SH-SY5Y (cell line): ENCODE results near the gene CAMK2A.

Experiments
- GATA2 ChIP-seq: IDR thresholded peaks from 2 replicates; pipeline ENCODE4 v1.6.1; 2011; ENCODE audit warnings: mild to moderate bottlenecking, low read depth, low read length
- GATA3 ChIP-seq: IDR thresholded peaks from 2 replicates; pipeline ENCODE4 v1.6.1; 2011; ENCODE audit warnings: low read depth, mild to moderate bottlenecking, low read length, moderate library complexity

Gene CAMK2A

DNA sequence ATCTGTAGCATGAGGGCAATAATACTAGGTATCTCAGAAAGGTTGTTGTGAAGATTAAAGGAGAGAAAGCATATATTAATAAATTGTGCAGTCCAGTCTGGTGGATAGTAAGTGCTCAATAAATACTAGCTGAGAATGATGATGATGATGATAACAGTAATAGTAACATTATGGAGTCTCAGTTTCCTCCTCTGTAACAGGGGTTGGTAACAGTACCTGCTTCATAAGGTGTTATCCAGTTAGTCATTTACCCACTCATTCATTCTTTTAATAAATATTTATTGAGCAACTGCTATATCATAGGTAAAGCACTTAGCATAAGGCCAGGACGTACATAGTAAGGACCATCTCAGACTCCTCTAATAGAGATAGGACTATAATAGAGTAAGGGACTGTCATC is 92.1 kb downstream of the CAMK2A start:
- TF ChIP-seq GATA2: no peak
- TF ChIP-seq GATA3: no peak

DNA sequence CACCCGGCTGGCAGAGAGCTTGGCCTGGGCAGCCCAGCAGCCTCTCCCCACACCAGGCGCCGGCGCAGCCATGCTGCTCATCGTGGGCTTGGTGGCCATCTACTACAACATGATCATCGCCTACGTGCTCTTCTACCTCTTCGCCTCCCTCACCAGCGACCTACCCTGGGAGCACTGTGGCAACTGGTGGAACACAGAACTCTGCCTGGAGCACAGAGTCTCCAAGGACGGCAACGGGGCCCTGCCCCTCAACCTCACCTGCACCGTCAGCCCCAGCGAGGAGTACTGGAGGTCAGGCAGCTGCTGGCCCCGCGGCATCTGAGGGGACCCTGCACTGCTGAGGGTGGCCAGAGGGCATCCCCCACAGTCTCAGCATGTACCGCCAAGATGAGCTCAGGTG is 92.6 kb downstream of the CAMK2A start:
- TF ChIP-seq GATA2: no peak
- TF ChIP-seq GATA3: no peak

DNA sequence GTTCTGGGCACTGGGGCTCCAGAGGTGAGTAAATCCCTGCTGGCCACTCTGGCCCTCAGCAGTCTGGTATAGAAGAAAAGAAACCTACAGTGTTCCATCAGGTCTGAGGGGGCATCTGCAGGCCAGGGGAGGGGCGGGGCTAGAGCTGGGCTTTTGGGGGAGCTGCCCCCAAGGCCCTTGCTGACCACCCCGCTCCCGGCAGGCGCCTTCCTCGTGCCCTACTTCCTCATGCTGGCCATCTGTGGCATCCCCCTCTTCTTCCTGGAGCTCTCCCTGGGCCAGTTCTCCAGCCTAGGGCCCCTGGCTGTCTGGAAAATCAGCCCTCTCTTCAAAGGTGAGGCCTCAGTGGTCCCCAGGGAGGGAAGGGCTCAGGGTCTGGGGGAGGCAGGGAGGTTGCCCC is 93.1 kb downstream of the CAMK2A start:
- TF ChIP-seq GATA2: no peak
- no peak for TF ChIP-seq GATA3

DNA sequence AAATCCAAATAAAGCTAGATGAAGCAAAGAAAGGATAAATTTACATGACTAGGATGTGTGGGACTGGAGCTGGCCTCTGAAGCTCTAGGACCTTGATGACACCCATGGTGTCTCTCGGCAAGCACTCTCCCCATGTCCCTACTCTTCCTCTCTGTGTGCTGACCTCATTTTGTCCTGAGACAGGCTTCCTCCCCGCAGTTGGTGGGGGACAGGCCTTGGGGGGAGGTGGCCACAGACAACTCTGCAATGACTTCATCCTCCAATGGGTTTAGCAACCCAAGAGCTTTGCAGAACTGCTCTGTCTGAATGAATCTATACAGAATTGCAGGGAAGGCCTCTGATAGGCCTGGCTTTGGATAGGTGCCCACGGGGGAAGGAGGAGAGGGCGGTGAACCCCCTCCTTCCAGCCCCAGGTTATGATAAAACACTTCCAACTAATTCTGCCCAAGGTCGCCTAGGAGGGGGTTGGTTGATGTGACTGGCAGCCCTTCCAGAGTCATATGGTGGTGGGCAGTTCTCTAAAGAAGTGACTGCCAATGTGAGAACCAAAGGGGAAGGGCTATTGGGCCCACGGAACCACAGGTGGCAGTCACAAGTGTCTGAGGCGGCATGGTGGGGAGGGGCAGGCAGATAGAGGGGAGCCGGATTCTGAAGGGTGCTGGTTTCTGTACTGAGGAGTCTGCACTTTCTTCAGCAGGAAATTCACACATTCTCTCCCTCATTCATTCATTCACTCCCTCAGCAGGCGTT is 93.7 kb downstream of the CAMK2A start:
- no peak for TF ChIP-seq GATA3
- no peak for TF ChIP-seq GATA2

DNA sequence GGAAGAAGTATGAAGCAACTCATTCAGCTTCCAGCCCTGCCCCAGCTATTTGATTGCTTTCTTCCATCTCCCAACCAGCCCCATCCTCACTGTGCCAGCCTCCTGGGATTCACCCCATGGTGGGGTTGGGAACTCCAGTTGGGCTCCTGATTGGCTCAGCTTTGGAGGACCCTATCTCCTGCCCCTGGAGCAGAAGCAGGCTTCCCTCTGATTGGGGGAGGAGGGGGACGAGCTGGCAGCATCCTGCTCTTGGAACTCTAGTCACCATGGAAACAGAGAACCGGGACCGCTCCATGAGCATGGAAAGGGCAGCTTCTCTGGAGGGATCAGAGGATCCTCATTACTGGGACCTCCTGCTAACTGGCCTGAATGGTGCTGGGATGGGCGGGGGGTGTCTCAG is 97.1 kb downstream of the CAMK2A start:
- no peak for TF ChIP-seq GATA2
- no peak for TF ChIP-seq GATA3

DNA sequence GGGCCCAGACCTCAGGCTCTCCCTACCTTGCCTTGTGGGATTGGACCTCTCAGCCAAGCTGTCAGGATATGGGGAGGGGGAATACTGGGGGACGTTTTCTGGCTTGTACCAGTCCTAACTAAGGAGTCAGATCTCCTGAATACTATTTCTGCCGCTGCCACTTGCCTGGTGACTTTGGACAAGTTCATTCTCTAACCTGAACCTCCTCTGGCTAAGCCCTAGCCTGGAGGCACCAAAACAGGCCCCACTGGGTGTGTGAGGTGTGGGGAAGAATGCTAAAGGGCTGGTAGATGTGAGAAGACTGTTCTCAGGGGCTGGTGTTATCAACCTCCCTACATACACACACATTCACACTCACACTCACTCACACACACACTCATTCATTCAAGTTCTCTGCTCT is 98.6 kb downstream of the CAMK2A start:
- no peak for TF ChIP-seq GATA2
- TF ChIP-seq GATA3: no peak

DNA sequence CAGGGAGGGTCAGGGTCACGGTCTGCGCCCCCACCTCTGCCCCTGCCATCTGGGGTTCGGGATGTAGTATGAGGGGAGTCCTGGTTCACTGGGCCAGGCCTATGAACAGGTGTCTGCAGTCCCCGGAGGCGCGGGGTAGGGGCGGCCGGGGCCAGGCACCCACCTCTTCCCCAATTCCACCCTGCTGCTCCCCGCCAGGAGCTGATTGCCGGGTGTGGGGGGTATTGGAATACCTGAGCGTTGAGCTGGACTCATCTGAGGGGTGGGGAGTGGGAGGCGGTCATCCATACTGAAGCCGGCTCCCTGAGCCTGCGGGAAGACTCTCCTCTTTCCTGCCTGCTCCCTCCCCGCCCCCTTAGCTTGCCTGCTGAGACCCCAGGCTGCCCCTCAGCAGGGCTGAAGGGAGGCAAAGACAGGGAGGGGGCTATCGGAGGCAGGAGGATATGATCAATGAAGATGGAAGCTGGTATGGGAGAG is 99.0 kb downstream of the CAMK2A start:
- TF ChIP-seq GATA3 (no peak), GATA2 (no peak)

DNA sequence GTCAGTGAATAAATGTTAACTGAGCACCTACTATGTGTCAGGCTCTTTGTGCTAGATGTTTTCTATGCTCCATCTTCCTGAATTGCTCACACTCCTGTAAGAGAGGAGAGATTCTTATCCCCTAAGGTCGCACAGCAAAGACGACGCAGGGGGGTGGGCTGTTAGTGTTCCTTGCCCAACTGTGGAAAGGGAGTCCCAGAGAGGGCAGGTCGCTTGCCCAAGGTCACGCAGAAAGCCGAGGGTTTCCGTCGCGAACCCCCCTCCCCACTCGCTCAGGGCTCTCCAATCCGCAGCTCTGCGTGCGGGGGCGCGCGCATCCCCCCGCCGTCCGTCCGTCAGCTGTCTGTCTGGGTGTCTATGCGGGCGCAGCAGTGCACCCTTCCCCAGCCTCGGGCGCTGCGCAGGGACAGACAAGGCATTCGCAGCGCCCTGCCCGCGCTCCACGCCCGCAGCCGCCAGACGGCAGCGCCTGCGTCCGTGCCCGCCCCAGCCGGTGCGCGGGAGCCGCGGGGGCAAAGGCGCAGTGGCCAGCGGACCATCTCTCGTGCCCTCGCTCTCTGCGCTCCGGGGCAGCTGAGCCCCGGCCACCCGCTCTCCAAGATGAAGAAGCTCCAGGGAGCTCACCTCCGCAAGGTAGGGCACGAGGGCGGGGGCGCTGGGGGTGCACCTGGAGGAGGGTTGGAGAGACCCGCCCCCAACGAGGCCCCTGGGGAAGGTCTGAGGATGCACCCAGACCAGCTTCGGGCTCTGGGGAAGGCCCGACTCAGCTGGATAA is 99.7 kb downstream of the CAMK2A start, which contains the start of gene SLC6A7:
Gene SLC6A7, plus strand, starts transcription at position 335 of the 775 bp plus-strand sequence. Its CDS starts 266 bp downstream, at position 601.
- no peak for TF ChIP-seq GATA3
- TF ChIP-seq GATA2: no peak

DNA sequence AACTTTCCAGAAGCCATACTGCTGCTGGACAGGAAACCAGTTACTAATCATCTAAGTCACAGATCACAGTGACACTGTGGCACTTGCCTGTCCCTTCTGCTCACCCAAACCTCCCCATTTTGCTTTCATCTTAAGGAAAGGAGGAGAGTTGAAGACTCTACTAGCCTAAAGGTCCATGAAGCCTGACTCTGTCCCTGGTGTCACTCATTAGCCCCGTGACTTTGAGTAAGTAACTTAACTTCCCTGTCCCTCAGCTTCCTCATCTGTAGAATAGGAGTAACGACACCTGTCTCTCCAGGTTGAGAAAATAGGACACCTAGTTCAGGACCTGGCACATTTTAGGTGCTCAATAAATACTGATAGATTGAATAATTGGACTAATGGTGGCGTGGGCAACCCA is 100.2 kb downstream of the CAMK2A start:
- TF ChIP-seq GATA2 (no peak), GATA3 (no peak)

DNA sequence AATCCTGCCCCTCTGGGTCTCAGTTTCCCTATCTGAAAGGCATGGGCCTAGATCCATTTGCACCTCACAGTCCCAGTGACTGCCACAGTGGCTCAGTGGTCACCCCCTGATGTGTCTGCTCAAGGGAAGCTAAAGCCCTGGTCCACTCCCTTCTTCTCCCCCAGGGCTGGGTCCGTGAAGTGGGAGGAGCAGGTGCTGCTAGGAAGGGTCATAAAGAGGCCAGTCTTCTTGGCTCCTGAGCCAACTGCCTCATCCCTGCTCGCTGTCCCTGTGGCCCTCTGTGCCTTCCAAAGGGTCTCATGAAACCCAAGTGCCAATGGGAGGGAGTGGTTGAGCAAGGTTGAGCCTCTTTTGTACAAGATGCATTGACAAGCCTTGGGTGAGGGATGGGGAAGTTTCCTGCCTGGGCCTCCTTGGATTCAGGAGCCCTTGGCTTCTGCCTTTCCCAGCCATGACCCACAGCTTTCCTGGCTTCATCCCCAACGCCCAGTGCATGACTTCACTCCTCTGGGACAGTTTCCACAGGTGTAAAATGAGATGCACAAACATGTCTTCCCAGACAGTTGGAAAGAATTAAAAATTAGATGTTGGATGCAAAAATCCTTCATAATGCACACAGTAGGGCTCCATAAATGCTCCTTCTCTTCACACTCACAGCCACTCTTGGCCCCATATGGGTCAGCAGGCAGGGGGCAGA is 101.3 kb downstream of the CAMK2A start:
- no peak for TF ChIP-seq GATA3
- no peak for TF ChIP-seq GATA2

DNA sequence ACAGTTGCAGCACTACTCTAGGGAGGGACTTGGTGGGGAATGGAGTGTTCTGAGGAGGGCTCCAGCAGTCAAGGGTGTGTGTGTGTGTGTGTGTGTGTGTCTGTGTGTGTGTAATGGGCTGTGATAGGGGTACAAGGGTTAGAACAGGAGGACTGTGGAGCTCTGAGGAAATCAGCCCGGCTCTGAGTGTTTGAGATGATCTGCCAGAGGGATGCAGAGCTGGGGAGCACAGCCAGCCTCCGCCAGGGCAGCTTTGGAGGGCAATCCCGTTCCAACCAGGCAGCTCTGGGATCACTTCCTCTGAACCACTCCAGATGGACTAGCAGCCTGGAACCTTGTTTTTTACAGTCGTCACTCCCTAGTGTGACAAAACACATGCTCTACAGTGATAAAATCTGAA is 102.7 kb downstream of the CAMK2A start:
- TF ChIP-seq GATA3: no peak
- no peak for TF ChIP-seq GATA2

DNA sequence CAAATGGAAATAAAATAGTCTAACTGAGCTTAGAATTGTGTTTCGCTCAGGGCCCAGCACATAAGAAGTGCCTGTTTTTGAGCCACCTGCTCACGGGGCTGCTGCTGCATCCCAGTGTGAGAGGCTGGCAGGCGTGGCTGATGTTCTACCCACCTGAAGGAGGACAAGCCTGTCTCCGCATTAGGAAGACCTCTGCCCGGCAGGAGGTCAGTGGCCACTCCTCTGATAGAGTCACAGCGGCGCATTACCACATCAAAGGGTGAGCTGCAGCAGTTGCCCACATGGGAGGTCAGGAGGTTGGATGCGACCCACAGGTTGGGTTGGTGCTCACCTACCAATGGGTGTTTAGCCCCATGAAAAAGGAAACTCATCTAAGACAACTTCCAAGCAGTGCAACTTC is 103.4 kb downstream of the CAMK2A start:
- no peak for TF ChIP-seq GATA2

DNA sequence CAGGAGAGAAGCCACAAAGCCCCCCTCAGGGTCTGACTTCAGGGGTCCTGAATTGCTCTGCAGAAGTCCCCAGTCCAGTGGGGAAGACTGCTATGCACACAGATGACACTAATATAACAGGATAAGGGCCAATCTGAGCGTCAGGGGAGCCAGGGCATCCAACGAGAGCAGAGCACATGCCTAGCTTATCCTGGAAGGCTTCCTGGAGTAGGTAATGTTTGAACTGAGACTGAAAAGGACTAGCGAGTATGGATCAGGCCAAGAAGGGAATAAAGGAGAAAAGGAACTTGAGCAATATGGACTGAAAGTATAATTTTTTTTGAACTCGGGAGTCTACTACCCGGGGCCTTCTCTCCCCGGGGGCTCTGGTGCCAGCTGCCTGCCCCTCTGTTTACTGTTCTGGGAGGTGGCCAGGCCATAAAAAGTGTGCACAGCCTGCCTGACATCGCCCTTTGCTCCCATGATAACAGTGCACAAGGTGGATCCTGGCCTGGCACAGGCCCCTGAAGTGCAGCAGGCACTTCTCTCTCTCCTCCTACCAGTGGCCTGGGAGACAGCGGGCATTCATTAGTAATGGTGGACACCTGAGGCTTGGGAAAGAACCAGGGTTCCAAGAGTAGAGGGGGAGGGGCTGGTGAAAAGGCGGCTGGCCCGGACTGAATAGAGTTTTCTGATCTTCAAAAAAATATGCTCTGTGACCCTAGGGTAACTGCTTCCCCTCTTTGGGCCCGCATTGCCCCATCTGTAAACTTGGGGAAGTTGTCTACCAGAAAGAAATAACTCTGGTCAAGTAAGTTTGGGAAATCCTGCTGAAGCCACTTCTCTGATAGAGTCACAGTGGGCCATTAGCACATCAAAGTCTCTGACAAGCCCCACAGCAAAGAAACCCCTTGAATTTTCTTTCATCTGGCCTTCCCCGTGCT is 104.3 kb downstream of the CAMK2A start:
- no peak for TF ChIP-seq GATA2
- no peak for TF ChIP-seq GATA3
